Hepatocyte (in vitro differentiated cells): ENCODE results near the gene STS.

Source experiments
- CTCF ChIP-seq: fragments of 200-600 bp; sonication (generic); IDR thresholded peaks from 2 replicates; pipeline ENCODE4 v1.5.1; 2016; ENCODE audit warnings: antibody characterized with exemption, mild to moderate bottlenecking; ENCODE audit not compliant: poor library complexity
- EZH2 ChIP-seq: fragments of 200-600 bp; sonication (generic); IDR thresholded peaks from 2 replicates; pipeline ENCODE4 v1.6.1; 2016; ENCODE audit warnings: antibody characterized with exemption, mild to moderate bottlenecking, borderline replicate concordance
- EZH2phosphoT487 ChIP-seq: fragments of 200-600 bp; sonication (generic); IDR thresholded peaks from one replicate; pipeline ENCODE4 v1.6.1; 2018; ENCODE audit warnings: antibody characterized with exemption, mild to moderate bottlenecking, low read depth, moderate library complexity; ENCODE audit not compliant: unreplicated experiment, severe bottlenecking

GRCh38 chrX:7146703-7147412 is 654 bp upstream of the STS start:
- no peak for TF ChIP-seq EZH2phosphoT487
- TF ChIP-seq CTCF = no peak
- TF ChIP-seq EZH2 = no peak
